K562 (cell line): ENCODE results near the gene HOXB6. TPM values are rescaled to one million over a fixed set of nuclear protein-coding genes. Genes with fewer than 3 reads are reported as not detected.

ENCODE experiments used
- ATAC-seq: fragments of 200-7000 bp; cut with Tn5 transposase; 3 replicates; pipeline ENCODE4 v1.9.1; 2020; ENCODE audit warnings: moderate library complexity
- BruUV-seq: library from RNA; stranded (reverse); fragments of 400-500 nt; replicated peaks from 2 replicates; lab custom pipeline; 2021; lab: Mats Ljungman, UMichigan
- CTCF ChIA-PET: fragments of 300-600 bp; formaldehyde crosslinking; extraction: SDS; loops from one replicate; lab custom pipeline; 2021; ENCODE audit warnings: low intra/inter-chr PET ratio; lab: Yijun Ruan, JAX
- POLR2A ChIA-PET: fragments of 300-600, 350-650 bp; sonication (Branson Sonifier 250); formaldehyde crosslinking; extraction: SDS; loops from one replicate; lab custom pipeline; 2021; ENCODE audit warnings: antibody characterized with exemption, inconsistent platforms; lab: Yijun Ruan, JAX
- DNase-seq, 4 experiments: peaks; one replicate each; pipeline versions ENCODE4 v3.0.0 to v3.0.0-alpha.2; 2011 to 2018; ENCODE audit warnings: low spot score in 3 of 4, mixed read lengths in 3 of 4; ENCODE audit errors: extremely low read depth in 1 of 4
- FAIRE-seq: peaks from 2 replicates; lab custom pipeline; 2011; peaks lifted over from hg19 to GRCh38; lab: Jason Lieb, UNC
- H2AFZ ChIP-seq: 2 replicates; pipeline ENCODE4 v1.6.0; 2011; ENCODE audit warnings: low read depth, low read length, control low read depth, inconsistent platforms
- H3K27ac ChIP-seq: fragments of 200-600 bp; 3 replicates; pipeline ENCODE4 v1.8.0; 2011; ENCODE audit warnings: low read depth, mild to moderate bottlenecking, control low read depth, inconsistent platforms, low read length, moderate library complexity, mixed read lengths; ENCODE audit errors: extremely low read depth
- H3K27me3 ChIP-seq, 2 experiments: fragments of 300-600 bp in 1 of 2; 2 replicates in 1 of 2; 3 replicates in 1 of 2; pipeline versions ENCODE4 v1.6.0 to v1.8.0; 2011; ENCODE audit warnings: inconsistent platforms in 2 of 2, low read length in 2 of 2, mild to moderate bottlenecking in 1 of 2, mixed read lengths in 1 of 2, moderate library complexity in 1 of 2; ENCODE audit not compliant: control insufficient read depth in 2 of 2, insufficient read depth in 2 of 2
- H3K36me3 ChIP-seq: fragments of 300-600 bp; 3 replicates; pipeline ENCODE4 v1.8.0; 2011; ENCODE audit warnings: mild to moderate bottlenecking, low read length, inconsistent platforms; ENCODE audit not compliant: control insufficient read depth, insufficient read depth
- H3K4me1 ChIP-seq, 2 experiments: fragments of 200-600 bp in 1 of 2; replicated peaks in 1 of 2; 2 replicates in 1 of 2; 3 replicates in 1 of 2; pipeline versions ENCODE4 v1.5.1 to v1.8.0; 2011; ENCODE audit warnings: inconsistent platforms in 2 of 2, low read length in 2 of 2, mild to moderate bottlenecking in 1 of 2, mixed read lengths in 1 of 2, moderate library complexity in 1 of 2; ENCODE audit not compliant: control insufficient read depth in 2 of 2, insufficient read depth in 2 of 2
- H3K4me2 ChIP-seq: 2 replicates; pipeline ENCODE4 v1.6.1; 2011; ENCODE audit warnings: low read length, control low read depth, inconsistent platforms, mixed read lengths; ENCODE audit not compliant: insufficient read depth
- H3K4me3 ChIP-seq: fragments of 200-600 bp; sonication (generic), shearing (Covaris generic); 2 replicates; pipeline ENCODE4 v1.5.1; 2016; ENCODE audit warnings: control low read depth, inconsistent platforms
- H3K79me2 ChIP-seq: fragments of 200-600 bp; 3 replicates; pipeline ENCODE4 v1.8.0; 2011; ENCODE audit warnings: low read length, inconsistent platforms; ENCODE audit not compliant: control insufficient read depth, insufficient read depth
- H3K9ac ChIP-seq, 2 experiments: 2 replicates each; pipeline versions ENCODE4 v1.6.0 to v1.6.1; 2011; ENCODE audit warnings: low read depth in 2 of 2, low read length in 2 of 2, control low read depth in 1 of 2, inconsistent platforms in 1 of 2, mild to moderate bottlenecking in 1 of 2, mixed read lengths in 1 of 2; ENCODE audit not compliant: insufficient read depth in 1 of 2
- H3K9me1 ChIP-seq: one replicate; pipeline ENCODE4 v1.6.0; 2011; ENCODE audit warnings: inconsistent platforms, mild to moderate bottlenecking, low read length, moderate library complexity; ENCODE audit not compliant: control insufficient read depth, insufficient read depth
- H3K9me3 ChIP-seq: replicated peaks from 2 replicates; pipeline ENCODE4 v1.5.1; 2011; ENCODE audit warnings: low read depth, low read length, inconsistent platforms; ENCODE audit not compliant: control insufficient read depth, insufficient read depth
- H4K20me1 ChIP-seq: replicated peaks from 2 replicates; pipeline ENCODE4 v1.6.1; 2011; ENCODE audit warnings: low read length, inconsistent platforms, mixed read lengths; ENCODE audit not compliant: control insufficient read depth, insufficient read depth
- AFF1 ChIP-seq, 2 experiments: fragments of 450-650 bp; IDR thresholded peaks; 2 replicates each; pipeline ENCODE4 v1.6.1; 2018; ENCODE audit warnings: mild to moderate bottlenecking in 2 of 2, low read depth in 1 of 2; ENCODE audit not compliant: partially characterized antibody in 2 of 2
- BACH1 ChIP-seq: fragments of 200-800 bp; sonication (Bioruptor generic); IDR thresholded peaks from 2 replicates; pipeline ENCODE4 v1.6.1; 2016; ENCODE audit warnings: missing genetic modification characterization, missing compliant biosample characterization
- CEBPB ChIP-seq: fragments of 450-650 bp; IDR thresholded peaks from 2 replicates; pipeline ENCODE4 v1.6.1; 2016; ENCODE audit warnings: missing genetic modification characterization, missing compliant biosample characterization
- DMBX1 ChIP-seq: fragments of 250-450 bp; sonication (Bioruptor Pico); IDR thresholded peaks from 2 replicates; pipeline ENCODE4 v1.8.0; 2022; ENCODE audit warnings: inconsistent platforms, mild to moderate bottlenecking, moderate library complexity, borderline replicate concordance
- GATAD2A ChIP-seq: fragments of 450-650 bp; IDR thresholded peaks from 2 replicates; pipeline ENCODE4 v1.6.1; 2017
- KAT7 ChIP-seq: sonication (generic); formaldehyde crosslinking; IDR thresholded peaks from 2 replicates; pipeline ENCODE4 v1.8.0; 2022; ENCODE audit warnings: missing genetic modification reagents, mild to moderate bottlenecking, borderline replicate concordance
- MCM2 ChIP-seq: fragments of 450-650 bp; IDR thresholded peaks from 2 replicates; pipeline ENCODE4 v1.6.1; 2017; ENCODE audit warnings: low read depth, mild to moderate bottlenecking
- NCOA1 ChIP-seq: fragments of 450-650 bp; IDR thresholded peaks from 2 replicates; pipeline ENCODE4 v1.6.1; 2016; ENCODE audit warnings: low read depth
- SMAD2 ChIP-seq: fragments of 150-350 bp; IDR thresholded peaks from 2 replicates; pipeline ENCODE4 v1.6.1; 2014; ENCODE audit warnings: low read depth, mild to moderate bottlenecking, low read length
- SNAPC5 ChIP-seq: fragments of 250-450 bp; sonication (Bioruptor Pico); IDR thresholded peaks from 2 replicates; pipeline ENCODE4 v1.8.0; 2021; ENCODE audit warnings: moderate library complexity, mild to moderate bottlenecking, inconsistent platforms
- WHSC1 ChIP-seq: IDR thresholded peaks from one replicate; pipeline ENCODE4 v1.6.1; 2012; ENCODE audit warnings: low read length, control low read depth, inconsistent platforms
- ZNF592 ChIP-seq: fragments of 450-650 bp; IDR thresholded peaks from 2 replicates; pipeline ENCODE4 v1.6.1; 2017; ENCODE audit warnings: antibody characterized with exemption, mild to moderate bottlenecking
- WGBS: fragments of 100-300 bp; shearing (Covaris generic); methylation state at CpG from one replicate; pipeline ENCODE4 v1.1.6; 2016; ENCODE audit warnings: low coverage, mixed read lengths; ENCODE audit not compliant: insufficient coverage; ENCODE audit errors: missing lambda C conversion rate; 5-methylcytosine and 5-hydroxymethylcytosine counted together
- in situ Hi-C: fragments of 300-500 bp; cut with MboI; formaldehyde crosslinking; loops from 4 replicates; pipeline ENCODE4 v1.15.0; 2018; ENCODE audit warnings: inconsistent platforms, mixed read lengths
- intact Hi-C: fragments of 100-400 bp; cut with micrococcal nuclease; formaldehyde crosslinking; loops from 2 replicates; pipeline ENCODE4 v1.14.2; 2022
- polyA plus RNA-seq, 8 experiments: library from polyadenylated mRNA; depleted of rRNA in 4 of 8; stranded (reverse) in 5 of 8; unstranded in 3 of 8; fragments of >200 nt; fragmentation: Nextera tagmentation in 2 of 8; fragmentation: Illumina TruSeq in 1 of 8; extraction: Ambion mirVana in 2 of 8; extraction: Trizol in 1 of 8; gene quantifications; 2 replicates each; pipeline versions ENCODE4 v1.2.1 to v1.2.3, GENCODE V29; 2011 to 2014; ENCODE audit warnings: inconsistent platforms in 1 of 8, missing spikeins in 1 of 8
- total RNA-seq, 7 experiments: library from RNA; depleted of rRNA in 6 of 7; stranded (reverse); fragments of >200 nt in 6 of 7; fragmentation: Illumina TruSeq in 2 of 7; extraction: Trizol in 2 of 7; gene quantifications; 2 replicates each; pipeline versions ENCODE4 v1.2.1 to v1.2.3, GENCODE V29; 2011 to 2021; ENCODE audit warnings: low replicate concordance in 1 of 7

The HOXB6 gene
- total and polyA plus RNA-seq, 9 of the 15 experiments (the other 6 are each of a cell fraction or from before 2014, with no cell fraction given): 1.2 to 14.8 (median 4.9) TPM

DNA sequence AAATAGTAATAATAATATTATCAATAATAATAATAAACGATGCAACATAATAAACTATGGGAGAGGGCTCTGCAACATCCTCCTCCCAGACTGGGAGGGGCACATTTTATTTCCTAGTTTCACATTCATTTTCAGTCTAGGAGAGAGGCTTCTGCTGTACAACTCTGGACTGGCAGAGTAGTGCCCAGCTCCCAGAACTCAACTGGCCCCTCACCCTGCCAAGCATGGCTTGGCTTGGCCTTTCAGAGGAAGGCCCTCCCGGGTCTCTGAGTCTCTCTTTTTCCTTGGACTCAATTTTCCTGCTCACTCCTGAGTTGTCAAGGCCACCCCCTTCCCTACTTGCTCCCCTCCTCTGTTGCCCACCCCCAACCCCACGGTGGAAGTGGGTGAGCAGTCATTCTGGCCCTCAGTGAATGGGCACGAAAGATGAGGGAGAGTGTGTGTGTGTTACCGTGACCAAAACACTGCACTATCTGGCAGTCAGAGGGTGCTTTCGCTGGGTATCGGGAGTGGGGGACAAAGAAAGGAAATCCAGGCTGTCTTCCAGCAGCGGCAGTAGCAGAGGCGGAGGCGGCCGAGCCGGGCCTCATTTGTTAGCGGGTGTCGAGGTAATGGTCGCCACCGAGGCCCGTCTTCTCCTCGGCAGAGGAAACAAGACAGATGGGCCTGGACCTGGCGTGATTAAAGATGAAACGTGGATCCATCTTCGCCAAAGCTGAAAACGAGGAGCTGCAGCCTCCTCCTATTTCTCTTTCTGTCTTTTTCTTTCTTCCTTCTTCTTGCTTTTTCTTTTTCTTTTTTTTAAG lies 28.9 kb downstream of the HOXB6 start:
- DNase-seq: peak in 3 of 4 experiments; percentile 31 to 48 (median 36)
- Histone ChIP-seq H3K9ac (peak overlapping the region; percentile 76 to 93), H4K20me1 (no peaks in the 10 kb centered on the region; the same call in 1 of the 2 replicates), H3K36me3 (peaks cover 54% of the 10 kb centered on the region), H3K79me2 (peaks cover 98% of the 10 kb centered on the region), H3K9me3 (no peaks in the 10 kb centered on the region), H3K9me1 (no peaks in the 10 kb centered on the region), H3K27ac (peak overlapping the region; percentile 95), H3K27me3 (no peaks in the 10 kb centered on the region), H3K4me1 (peaks cover 36 to 61% of the 10 kb centered on the region in 2 experiments), H3K4me3 (peak overlapping the region; percentile 71), H2AFZ (peak overlapping the region; percentile 38), H3K4me2 (peak overlapping the region; percentile 88)
- WGBS: 5% methylated on average over 18 of the region's 22 CpGs
- CTCF ChIA-PET: no interaction called here
- intact Hi-C loops: no loop called here
- in situ Hi-C loops: no loop called here
- FAIRE-seq: no peak
- ATAC-seq: no peak
- POLR2A ChIA-PET: interaction anchor here (0.9 to 1.1 kb wide), 2 partner anchors 29 to 162 kb away, joined by 3 read pairs; no protein-coding TSS in a partner anchor
- BruUV-seq: TSS peak; percentile 46
- peak; percentile 50; the same call in 1 of the 2 replicates for TF ChIP-seq KAT7 (CRISPR knock-in tag)
- TF ChIP-seq CEBPB: no peak
- TF ChIP-seq MCM2: no peak
- no peak for TF ChIP-seq SNAPC5 (CRISPR knock-in tag)
- no peak; the same call in 1 of the 2 replicates for TF ChIP-seq DMBX1 (CRISPR knock-in tag)
- TF ChIP-seq AFF1 (IDR thresholded peaks at IDR 0.05; ENCODE audit: low read depth in 1 of 2, partially characterized antibody in 2 of 2): peak in 1 of 2 experiments; percentile 18
- TF ChIP-seq ZNF592: peak; percentile 47; the same call in 1 of the 2 replicates
- no peak for TF ChIP-seq NCOA1
- no peak for TF ChIP-seq BACH1 (tag)
- TF ChIP-seq WHSC1: no peak
- no peak for TF ChIP-seq GATAD2A
- TF ChIP-seq SMAD2: no peak
